Hypothalamus (tissue), 51 donors: ENCODE results near the gene SEC14L1.
"Not testable (repeated sequence)": the region's sequence is repeated elsewhere in the genome, so short reads cannot be mapped to it uniquely, and the experiment has no call there.

Source experiments
- DNase-seq, 51 donors: peaks; one replicate each; lab custom pipeline; 2025; lab: John Stamatoyannopoulos, UW

Gene SEC14L1

DNA sequence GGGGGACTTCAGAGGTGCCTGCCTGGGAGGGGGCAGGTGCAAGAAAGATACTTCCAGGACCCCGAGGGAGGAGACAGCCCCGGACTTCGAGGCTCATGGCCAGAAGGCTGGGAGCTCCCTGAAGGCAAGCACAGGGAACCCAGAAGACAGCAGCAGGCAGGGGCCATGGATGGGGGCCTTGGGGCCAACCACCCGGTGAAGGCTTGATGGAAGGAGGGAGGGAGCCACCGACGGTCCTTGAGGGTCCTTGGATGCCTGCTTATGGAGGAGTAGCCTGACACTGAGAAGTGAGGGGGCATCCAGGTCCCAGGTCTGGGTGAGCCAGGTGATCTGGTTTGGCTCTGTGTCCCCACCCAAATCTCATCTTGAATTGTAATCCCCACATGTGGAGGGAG lies 89.7 kb downstream of the SEC14L1 start:
- no peak for DNase-seq

DNA sequence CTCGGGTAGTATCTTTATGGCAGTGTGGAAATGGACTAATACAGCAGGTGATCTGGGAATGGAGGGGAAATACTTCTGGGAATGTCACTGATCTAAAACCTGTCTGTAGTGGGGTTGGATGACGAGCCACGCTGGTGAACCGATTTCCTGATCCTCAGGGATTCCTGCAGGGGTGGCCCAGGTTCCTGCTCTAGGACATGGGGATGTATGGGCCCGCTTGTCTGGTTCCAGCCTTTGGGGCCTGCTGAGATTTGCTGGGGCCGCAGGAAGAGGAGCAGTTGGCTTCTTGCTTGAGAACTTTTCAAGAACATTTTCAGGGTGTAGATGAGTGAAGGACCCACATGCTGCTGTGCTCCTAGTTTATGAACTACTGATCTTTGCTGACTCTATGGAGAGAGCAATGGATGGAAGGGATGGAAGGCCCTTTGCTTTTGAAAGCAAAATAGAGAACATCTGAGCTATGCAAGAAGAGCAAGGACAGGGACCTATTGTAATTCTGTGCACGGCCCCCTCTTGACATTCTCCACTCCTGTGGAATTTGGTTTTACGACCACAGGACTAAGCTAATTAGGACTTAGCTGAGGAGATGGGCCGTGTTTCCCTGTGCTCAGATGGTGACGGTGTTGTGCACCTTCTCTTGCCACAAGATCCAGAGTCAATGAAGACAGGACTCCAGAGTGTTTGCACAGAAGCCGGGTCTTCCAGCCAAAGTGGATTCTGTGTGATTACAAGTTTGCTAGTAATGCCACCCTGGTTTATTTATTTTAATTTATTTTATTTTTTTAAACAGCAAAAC lies 90.5 kb downstream of the SEC14L1 start:
- no peak for DNase-seq

DNA sequence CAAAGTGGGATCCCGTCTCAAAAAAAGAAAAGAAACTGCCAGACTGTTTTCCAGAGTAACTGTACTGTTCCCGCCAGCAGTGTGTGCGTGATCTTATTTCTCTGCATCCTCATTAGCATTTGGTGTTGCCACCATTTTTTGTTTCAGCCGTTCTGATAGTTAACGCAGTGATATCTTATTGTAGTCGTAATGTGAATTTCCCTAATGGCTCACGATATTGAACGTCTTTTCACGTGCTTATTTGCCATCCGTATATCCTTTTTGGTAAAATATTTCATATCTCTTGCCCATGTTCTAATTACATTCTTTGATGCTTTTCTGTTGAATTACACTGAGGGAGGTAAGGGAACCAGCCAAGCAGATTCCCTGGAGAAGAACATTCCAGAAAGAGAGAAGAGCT lies 92.4 kb downstream of the SEC14L1 start:
- DNase-seq, result no peak

DNA sequence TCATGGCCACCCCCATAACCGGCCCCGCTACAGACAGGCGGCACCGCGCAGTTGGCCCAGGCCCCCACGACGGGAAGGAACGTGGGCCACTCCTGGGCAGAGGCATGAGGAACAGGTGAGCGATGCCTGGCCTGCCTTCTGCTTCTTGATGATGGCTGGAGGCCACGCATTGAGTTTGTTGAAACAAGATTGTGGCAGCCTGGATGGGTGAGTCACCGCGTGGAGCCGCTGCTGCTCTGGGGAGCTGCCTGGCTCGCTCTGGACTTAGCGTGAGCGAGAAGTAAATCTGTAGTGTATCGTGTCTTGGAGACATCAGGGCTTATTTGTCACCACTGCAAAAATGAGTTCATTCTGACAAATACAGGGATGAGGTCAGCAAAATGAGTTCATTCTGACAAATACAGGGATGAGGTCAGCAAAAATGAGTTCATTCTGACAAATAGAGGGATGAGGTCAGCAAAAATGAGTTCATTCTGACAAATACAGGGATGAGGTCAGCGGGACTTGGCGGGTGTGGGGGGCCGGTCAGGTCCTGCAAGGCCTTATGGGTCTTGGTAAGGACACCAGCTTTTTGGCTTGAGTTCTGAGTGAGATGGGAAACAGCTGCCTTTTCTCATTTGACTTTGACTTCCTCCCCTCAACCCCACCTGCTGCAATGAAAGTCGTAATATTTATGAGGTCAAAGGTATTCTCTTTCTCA lies 93.0 kb downstream of the SEC14L1 start:
- peak in 1 of 51 donors; percentile 49 for DNase-seq

DNA sequence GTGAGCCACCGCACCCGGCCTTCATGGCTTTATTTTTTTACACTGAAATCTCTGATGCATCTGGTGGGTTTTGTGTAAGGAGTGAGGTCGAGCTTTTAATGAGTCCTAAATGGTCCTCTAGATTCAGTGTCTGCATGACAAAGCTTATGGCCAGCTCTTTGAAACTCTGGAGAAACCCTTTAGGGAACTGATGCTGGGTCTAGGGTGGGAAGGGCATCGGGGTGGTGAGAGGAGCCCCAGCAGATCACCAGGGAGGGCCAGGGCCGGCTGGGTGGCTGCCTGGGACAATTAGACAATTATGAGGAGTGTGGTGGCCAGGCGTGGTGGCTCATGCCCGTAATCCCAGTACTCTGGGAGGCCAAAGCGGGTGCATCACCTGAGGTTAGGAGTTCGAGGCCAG lies 93.9 kb downstream of the SEC14L1 start:
- no peak for DNase-seq

DNA sequence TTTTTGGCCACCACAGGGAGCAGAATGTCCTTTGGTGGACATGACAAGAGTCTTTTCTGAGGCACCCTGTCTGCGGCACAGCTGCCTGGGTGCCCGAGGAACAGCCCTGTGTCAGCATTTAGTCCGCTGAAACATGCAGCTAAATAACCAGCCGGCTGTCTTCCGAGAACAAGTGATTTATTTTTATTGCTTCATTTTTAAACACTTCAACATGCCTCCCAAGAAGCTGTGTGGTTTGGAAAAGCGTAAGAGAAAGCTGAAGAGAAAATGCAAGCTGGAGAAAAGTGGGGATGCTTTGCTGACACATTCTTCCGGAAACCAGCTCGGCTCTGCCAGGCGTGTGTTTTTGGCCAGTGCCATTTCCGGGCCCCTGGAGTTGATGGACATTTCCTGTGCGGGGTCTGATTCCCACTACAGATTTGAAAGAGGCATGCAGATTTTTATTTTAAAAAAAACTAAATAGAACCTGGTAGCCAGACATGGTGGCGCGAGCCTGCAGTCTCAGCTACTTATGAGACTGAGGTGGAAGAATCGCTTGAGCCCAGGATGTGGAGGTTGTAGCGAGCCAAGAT lies 94.7 kb downstream of the SEC14L1 start:
- peak in 12 of 51 donors; percentile 14 to 62 (median 27) for DNase-seq

DNA sequence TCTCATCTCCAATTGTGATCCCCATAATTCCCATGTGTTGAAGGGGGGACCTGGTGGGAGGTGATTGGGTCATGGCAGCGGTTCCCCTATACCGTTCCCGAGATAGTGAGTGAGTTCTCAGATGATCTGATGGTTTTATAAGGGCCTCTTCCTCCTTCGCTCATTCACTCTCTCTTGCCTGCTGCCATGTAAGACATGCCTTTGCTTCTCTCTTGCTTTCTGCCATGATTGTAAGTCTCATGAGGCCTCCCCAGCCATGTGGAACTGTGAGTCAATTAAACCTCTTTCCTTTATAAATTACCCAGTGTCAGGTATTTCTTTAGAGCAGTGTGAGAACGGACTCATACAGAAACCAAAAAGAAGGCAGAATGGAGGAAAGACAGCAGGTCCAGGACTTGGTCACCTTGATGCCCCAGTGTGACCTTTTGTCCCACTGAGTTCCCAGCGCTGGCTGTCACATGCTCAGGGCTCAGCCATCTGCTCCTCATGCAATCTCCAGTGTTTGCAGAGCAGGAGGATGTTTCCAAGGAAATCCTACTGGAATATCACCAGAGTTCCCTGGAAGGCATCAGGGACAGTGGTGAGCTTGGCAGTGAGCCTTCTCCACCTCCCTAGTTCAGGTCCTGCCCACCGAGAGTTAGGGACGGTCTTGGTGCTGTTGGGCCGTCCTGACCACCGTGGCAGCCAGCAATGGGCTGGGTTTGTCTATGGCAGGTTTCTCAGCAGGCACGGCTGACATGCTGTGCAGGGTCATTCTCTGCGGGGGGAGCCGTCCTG lies 96.7 kb downstream of the SEC14L1 start:
- DNase-seq, result no peak

DNA sequence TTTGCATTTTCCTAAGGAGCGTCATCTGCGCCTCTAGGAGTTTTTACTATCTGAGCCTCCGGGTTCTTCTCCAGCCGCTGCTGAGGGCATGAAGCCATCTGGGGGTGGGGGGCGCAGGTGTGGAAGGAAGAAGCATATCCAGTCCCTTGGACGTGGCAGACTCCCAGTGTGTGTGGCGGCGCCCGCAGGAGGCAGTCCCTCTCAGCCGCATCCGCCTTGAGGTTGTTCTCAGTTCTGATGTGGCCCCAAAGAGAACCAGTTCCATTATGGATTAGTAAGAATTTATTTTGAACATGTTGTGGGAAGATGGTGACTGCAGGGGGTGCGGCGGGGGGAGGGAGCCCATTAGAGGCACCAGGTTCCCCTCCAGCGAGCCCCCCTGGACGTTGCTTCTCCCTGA lies 100.2 kb downstream of the SEC14L1 start:
- no peak for DNase-seq

DNA sequence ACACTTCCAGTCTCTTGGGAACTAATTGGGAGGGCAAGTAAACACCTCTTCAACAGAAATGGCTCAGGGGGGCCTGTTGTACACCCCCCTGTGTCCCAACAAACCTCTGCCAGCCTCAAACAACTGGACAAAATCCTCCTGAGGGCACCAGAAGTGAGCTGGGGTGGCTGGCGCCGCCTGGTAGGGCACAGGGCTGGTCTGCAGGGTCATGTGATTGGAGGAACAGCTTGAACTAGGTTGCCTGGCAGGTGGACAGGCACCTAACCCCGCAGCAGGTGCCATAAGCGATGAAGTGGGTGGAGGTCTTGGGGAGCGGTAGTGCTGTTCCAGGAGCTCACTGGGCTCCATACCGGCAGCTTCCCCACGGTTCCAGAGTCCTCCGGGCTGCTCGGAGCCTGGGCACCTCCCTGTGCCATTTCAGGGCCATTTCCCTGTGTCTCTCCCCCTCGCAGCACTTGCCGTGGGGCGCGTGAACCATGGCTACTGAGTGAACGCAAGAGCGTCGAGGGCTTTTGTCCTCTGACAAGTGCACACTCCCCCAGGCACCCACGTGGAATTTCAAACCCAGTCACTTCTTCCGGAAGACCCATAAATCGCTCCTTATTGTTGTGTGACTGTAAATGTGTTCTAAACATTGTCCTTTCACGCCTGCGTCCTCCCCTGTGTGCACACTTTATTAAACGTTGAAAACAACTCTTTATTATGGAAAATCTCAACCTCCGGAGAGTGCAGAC lies 101.5 kb downstream of the SEC14L1 start:
- no peak for DNase-seq

DNA sequence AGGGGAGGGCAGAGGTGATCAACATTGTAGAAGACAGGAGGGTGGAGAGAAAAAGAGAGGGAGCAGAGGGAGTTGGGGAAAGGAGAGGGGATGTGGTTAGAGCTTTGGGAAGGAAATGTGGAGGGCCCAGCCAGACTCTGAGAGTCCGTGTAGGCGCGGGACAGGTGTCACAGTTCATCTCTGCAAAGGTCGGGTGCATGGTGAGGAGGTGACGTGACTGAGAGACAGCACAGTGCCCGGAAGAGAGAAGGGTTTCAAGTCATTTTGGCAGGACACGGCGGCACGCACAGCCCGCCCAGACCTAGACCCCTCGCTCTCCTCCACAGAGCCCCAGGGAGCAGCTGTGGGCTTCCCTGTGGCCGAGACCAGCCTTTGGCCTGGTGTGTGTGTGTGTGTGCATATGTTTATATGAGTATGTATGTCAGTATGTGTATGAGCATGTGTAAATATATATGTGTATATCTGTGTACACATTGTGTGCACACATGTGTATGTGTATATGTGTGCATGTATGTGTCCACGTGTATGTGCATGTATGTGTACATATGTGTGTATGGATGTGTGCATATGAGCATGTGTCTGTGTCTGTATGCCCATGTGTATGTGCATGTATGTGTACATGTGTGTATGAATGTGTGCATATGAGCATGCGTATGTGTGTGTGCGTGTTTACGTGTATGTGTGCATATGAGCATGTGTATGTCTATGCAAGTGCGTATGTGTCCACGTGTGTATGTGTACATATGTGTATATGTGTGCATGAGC lies 104.6 kb downstream of the SEC14L1 start:
- no peak for DNase-seq

DNA sequence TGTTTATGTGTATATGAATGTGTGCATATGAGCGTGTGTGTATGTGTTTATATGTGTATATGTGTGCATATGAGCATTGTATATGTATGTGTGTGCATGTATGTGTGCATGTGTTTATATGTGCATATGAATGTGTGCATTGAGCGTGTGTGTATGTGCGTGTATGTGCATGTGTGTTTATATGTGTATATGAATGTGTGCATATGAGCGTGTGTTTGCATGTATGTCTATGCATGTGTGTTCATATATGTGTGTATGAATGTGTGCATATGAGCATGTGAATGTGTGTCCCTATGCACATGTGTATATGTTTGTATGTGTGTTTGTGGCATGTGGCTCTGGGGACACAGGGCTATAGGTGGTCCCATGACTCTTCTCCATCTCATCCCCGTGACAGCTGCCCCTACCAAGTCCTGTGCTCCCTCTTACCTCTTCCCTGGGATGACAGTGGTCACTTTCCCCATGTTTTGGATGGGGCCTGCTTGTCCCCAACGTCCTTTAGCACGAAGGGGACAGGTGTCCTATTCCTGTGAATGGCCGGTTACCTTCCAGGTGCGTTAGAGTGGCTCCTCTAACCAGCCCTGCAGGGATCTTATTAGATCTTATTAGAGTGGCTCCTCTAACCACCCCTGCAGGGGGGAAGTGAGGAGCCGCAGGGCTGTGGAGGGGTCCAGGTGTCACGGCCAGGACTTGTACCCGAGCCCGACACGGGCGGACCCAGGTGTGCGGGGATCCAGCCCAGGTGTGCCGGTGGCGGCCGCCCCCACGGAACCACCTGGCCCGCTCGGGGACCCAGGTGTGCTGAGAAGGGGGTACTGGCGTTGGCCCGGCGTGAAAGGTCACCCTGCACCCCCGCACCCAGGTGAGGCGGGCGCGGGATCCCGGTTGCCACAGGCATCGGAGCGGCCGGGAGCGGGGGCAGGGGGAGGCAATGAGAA lies 105.6 kb downstream of the SEC14L1 start:
- no peak for DNase-seq

DNA sequence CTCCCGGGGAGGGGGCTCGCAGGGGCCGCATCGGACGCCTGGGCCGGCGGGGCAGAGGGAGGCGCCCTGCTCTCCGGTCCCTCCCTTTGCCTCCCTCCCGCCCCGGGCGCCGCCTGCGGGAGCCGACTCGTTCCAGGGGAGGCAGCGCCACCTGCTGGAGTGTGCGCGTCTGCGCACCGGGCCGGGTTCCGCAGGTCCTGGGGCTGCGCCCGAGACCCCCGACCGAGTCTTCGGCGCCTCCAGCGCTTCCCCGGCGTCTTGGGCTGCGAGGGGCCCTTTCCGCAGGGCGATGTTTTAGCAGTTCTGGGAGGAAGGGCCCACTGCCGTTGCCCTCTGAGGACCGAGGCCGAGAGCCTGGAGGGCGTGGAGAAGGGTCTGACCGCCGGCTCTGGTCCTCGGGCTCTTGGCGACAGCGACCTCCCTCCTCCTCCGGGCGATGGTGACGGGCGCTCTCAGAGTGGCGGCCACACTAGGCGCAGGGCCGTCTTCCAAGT lies 106.3 kb downstream of the SEC14L1 start:
- DNase-seq, result peak; percentile 3 to 89 (median 50)

DNA sequence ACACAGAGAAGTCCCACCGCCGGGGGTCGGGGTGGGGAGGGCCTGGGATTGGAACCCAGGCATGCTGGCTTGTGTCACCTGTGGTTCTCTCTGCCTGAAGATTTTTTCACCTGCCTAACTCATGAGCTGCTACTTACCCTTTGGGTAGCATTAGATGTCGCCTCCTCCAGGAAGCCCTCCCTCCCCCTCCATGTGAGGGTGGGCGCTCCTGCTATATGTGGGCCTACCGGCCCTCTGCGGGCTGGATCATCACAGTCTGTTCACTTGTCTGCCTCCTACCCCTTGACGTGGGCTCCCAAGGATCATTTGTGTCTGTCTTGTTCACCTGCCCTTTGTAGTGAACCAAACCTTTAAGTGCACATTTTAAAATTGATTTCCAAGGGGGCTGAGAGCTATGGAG lies 106.8 kb downstream of the SEC14L1 start:
- no peak for DNase-seq

DNA sequence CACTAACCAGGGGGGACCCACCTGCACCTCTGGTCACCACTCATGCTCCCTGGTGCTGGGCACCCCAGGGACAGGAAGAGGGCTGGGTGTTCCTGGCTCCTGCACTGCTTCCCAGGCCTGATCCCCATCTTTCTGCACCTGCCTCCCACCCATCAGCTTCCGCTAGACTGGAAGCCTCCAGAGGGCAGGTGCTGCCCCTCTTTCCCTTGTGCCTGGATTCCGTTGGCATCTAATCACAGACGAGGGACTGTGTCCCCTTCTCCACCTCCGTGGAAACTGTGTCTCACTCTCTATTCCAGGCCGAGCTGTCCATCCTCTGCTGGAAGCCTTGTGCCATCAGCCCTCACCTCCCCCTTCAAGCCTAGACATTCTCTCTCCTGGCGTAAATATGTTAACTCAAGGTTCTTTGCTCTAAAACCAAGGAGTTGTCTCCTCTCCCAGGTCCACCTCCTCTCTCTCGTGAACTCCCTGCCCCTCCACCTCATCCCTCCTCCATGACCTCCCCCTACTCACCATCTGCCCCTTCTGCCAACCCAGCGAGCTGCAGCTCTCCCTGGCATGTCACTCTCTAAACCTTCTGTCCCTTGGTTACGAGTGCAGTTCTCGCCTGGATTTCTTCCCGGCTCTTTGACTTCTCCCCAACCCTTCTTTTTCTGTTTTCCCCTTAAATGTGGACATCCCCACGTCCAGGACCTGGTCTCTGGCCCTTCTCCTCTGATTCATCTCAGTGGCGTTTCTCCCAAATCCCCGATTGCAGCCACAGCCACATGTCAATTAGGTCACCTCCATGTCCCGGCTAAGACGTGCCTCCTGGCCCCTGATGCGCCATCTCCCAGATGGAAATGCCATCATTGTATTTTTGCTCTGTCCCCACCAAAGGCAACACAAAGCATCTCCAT lies 107.7 kb downstream of the SEC14L1 start:
- no peak for DNase-seq

DNA sequence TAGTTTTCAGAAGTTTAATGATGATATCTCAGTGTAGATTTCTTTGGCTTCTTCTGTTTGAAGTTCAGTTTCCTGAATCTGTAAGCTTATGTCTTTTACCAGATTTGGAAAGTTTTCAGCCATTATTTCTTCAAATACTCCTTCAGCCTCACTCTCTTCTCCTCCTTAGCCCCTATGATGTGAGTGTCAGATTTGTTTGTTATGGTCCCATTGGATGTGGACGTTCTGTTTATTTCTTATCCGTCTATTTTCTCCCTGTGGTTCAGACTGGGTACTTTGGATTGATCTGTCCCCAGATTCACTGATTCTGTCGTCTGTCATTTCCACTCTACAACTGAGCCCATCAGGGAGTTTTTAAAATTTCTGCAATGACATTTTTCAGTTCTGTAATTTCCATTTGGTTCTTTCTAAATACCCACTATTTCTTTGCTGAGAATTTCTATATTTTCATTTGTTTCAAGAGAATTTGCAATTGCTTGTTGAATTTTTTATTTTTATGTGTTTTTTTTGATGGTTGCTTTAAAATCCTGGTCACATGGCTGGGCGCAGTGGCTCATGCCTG lies 110.9 kb downstream of the SEC14L1 start:
- DNase-seq, result no peak

DNA sequence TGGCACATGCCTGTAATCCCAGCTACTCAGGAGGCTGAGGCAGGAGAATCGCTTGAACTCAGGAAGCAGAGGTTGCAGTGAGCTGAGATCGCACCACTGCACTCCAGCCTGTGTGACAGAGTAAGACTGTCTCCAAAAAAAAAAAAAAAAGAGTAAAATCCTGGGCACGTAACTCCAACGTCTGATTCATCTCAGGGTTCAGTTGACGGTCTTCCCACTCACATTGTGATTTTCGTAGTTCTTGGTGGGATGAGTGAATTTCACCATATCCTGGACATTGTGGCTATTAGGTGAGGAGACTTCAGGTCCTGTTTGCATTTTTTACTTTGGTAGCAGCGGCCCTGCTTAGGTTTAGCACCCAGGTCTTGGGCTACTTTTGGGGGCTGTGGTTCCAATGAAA lies 111.5 kb downstream of the SEC14L1 start:
- not testable (repeated sequence) for DNase-seq

DNA sequence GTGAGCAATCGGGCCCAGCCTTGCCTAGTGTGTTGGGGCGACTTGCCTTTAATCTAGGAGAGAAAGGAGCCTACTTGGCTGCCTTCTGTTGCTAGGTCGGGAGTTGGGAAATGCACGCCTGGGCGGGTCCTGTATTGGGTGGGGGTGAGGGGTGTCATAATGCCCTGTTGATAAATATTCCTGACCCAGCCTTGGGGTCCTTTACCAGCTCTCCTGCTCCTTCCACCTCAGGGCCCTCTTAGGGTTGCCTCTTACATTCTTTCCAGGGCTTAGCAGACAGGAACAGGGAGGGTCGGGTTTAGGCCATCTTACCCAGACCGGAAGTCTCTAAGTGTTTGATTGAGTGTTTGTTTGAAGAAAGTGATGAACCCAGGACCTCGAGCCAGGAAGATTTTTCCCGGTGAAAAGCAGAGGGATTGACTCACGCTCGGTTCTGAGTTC lies 112.9 kb downstream of the SEC14L1 start:
- DNase-seq, result no peak
